ENCODE data around the gene LYRM7.
"Not testable (repeated sequence)": the region's sequence is repeated elsewhere in the genome, so short reads cannot be mapped to it uniquely, and the experiment has no call there.

DNA sequence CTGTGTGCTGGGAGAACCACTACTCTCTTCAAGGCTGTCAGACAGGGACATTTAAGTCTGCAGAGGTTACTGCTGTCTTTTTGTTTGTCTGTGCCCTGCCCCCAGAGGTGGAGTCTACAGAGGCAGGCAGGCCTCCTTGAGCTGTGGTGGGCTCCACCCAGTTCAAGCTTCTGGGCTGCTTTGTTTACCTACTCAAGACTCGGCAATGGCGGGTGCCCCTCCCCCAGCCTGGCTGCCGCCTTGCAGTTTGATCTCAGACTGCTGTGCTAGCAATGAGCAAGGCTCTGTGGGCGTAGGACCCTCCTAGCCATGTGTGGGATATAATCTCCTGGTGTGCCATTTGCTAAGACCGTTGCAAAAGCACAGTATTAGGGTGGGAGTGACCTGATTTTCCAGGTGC is 32.3 kb upstream of the LYRM7 start:
- TF ChIP-seq, protein P1, sequence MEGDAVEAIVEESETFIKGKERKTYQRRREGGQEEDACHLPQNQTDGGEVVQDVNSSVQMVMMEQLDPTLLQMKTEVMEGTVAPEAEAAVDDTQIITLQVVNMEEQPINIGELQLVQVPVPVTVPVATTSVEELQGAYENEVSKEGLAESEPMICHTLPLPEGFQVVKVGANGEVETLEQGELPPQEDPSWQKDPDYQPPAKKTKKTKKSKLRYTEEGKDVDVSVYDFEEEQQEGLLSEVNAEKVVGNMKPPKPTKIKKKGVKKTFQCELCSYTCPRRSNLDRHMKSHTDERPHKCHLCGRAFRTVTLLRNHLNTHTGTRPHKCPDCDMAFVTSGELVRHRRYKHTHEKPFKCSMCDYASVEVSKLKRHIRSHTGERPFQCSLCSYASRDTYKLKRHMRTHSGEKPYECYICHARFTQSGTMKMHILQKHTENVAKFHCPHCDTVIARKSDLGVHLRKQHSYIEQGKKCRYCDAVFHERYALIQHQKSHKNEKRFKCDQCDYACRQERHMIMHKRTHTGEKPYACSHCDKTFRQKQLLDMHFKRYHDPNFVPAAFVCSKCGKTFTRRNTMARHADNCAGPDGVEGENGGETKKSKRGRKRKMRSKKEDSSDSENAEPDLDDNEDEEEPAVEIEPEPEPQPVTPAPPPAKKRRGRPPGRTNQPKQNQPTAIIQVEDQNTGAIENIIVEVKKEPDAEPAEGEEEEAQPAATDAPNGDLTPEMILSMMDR (IDR thresholded peaks at IDR 0.05): not testable (repeated sequence)
- TF ChIP-seq POLR2AphosphoS5 (IDR thresholded peaks at IDR 0.05): not testable (repeated sequence)

Measured in breast epithelium (tissue), 3 donors.